Jurkat, Clone E6-1 (cell line): Measurements from ENCODE around the gene ARHGAP26.
A peak's percentile ranks its signal among the peaks of the same experiment; 100 is the strongest.

ENCODE experiments used
- DNase-seq: peaks from one replicate; pipeline ENCODE4 v3.0.0-alpha.2; 2011; ENCODE audit warnings: low read depth, low spot score
- H3K4me3 ChIP-seq: 2 replicates; pipeline ENCODE4 v1.5.1; 2011; ENCODE audit warnings: mild to moderate bottlenecking, low read length, control low read depth, moderate library complexity

Gene ARHGAP26

GRCh38 chr5:143219696-143220095, 449.5 kb downstream of the ARHGAP26 start:
- no peak for DNase-seq
- no peak overlapping the region for H3K4me3 ChIP-seq

GRCh38 chr5:143220748-143221251, 450.6 kb downstream of the ARHGAP26 start:
- no peak for DNase-seq
- no peak overlapping the region for H3K4me3 ChIP-seq

GRCh38 chr5:143222287-143223231, 452.4 kb downstream of the ARHGAP26 start:
- DNase-seq: peak; percentile 72
- H3K4me3 ChIP-seq: peak overlapping the region; percentile 39

GRCh38 chr5:143224672-143225071, 454.5 kb downstream of the ARHGAP26 start:
- no peak for DNase-seq
- no peak overlapping the region for H3K4me3 ChIP-seq

GRCh38 chr5:143225511-143225910, 455.3 kb downstream of the ARHGAP26 start:
- DNase-seq: no peak
- H3K4me3 ChIP-seq: no peak overlapping the region

GRCh38 chr5:143226361-143226760, 456.2 kb downstream of the ARHGAP26 start:
- no peak for DNase-seq
- H3K4me3 ChIP-seq: no peak overlapping the region

- no peak for DNase-seq
- H3K4me3 ChIP-seq: no peak overlapping the region
Measured at GRCh38 chr5:143226872-143227271, 456.7 kb downstream of the ARHGAP26 start.

- H3K4me3 ChIP-seq: no peak overlapping the region
- peak; percentile 18 for DNase-seq
Measured at GRCh38 chr5:143227301-143227700, 457.1 kb downstream of the ARHGAP26 start.

GRCh38 chr5:143228597-143229293, 458.6 kb downstream of the ARHGAP26 start:
- no peak overlapping the region; the same call in 1 of the 2 replicates for H3K4me3 ChIP-seq

GRCh38 chr5:143229426-143229895, 459.3 kb downstream of the ARHGAP26 start:
- peak overlapping the region; percentile 42 for H3K4me3 ChIP-seq
- peak; percentile 30 for DNase-seq

More at GRCh38 chr5:143228597-143229293, 458.6 kb downstream of the ARHGAP26 start:
- peak; percentile 51 for DNase-seq

GRCh38 chr5:143229896-143230675, 459.9 kb downstream of the ARHGAP26 start:
- peak; percentile 91 for DNase-seq
- H3K4me3 ChIP-seq: peak overlapping the region; percentile 42

- DNase-seq: peak; percentile 23
- no peak overlapping the region for H3K4me3 ChIP-seq
Measured at GRCh38 chr5:143230676-143230996, 460.5 kb downstream of the ARHGAP26 start.

GRCh38 chr5:143231416-143231815, 461.2 kb downstream of the ARHGAP26 start:
- no peak overlapping the region for H3K4me3 ChIP-seq
- DNase-seq: no peak

GRCh38 chr5:143231973-143232812, 462.0 kb downstream of the ARHGAP26 start:
- no peak overlapping the region for H3K4me3 ChIP-seq
- DNase-seq: no peak

GRCh38 chr5:143233031-143233430, 462.9 kb downstream of the ARHGAP26 start:
- no peak overlapping the region for H3K4me3 ChIP-seq
- DNase-seq: no peak

- DNase-seq: no peak
- no peak overlapping the region for H3K4me3 ChIP-seq
Measured at GRCh38 chr5:143234162-143234842, 464.1 kb downstream of the ARHGAP26 start.

GRCh38 chr5:143235423-143235822, 465.2 kb downstream of the ARHGAP26 start:
- no peak overlapping the region for H3K4me3 ChIP-seq
- DNase-seq: no peak

GRCh38 chr5:143236682-143237081, 466.5 kb downstream of the ARHGAP26 start:
- no peak overlapping the region for H3K4me3 ChIP-seq
- DNase-seq: no peak
